ENCODE data around the gene ADM.

- peak; percentile 40 to 62 (median 52) for TF ChIP-seq CTCF (IDR thresholded peaks at IDR 0.05)
- TF ChIP-seq POLR2A (IDR thresholded peaks at IDR 0.05) = peak; percentile 89 to 93
Measured at GRCh38 chr11:10304495-10305261, at the start of gene ADM.
